HK-2 (cell line): Measurements from ENCODE around the gene PARP12.

Source experiments
- DNase-seq: peaks from one replicate; pipeline ENCODE4 v3.0.0-alpha.2; 2018; ENCODE audit not compliant: unreplicated experiment

Gene PARP12

GRCh38 chr7:140035400-140036223 lies 27.1 kb downstream of the PARP12 start:
- DNase-seq, result no peak

- DNase-seq, result no peak
These were observed 28.3 kb downstream of the PARP12 start for GRCh38 chr7:140034421-140034820.

GRCh38 chr7:140033779-140034363 lies 28.9 kb downstream of the PARP12 start:
- no peak for DNase-seq

- no peak for DNase-seq
These were observed 29.7 kb downstream of the PARP12 start for GRCh38 chr7:140033036-140033435.

- no peak for DNase-seq
These were observed 31.4 kb downstream of the PARP12 start for GRCh38 chr7:140031364-140031763.

GRCh38 chr7:140029072-140029471 lies 33.7 kb downstream of the PARP12 start:
- no peak for DNase-seq

GRCh38 chr7:140028311-140028710 lies 34.4 kb downstream of the PARP12 start:
- DNase-seq, result no peak

GRCh38 chr7:140027858-140028257 lies 34.9 kb downstream of the PARP12 start:
- DNase-seq, result no peak

GRCh38 chr7:140026935-140027334 lies 35.8 kb downstream of the PARP12 start:
- no peak for DNase-seq

GRCh38 chr7:140025814-140026433 lies 36.8 kb downstream of the PARP12 start:
- DNase-seq, result no peak

- DNase-seq, result no peak
These were observed 37.5 kb downstream of the PARP12 start for GRCh38 chr7:140025241-140025640.

- DNase-seq, result no peak
These were observed 38.2 kb downstream of the PARP12 start for GRCh38 chr7:140024585-140024984.

- no peak for DNase-seq
These were observed 39.0 kb downstream of the PARP12 start for GRCh38 chr7:140023728-140024127.

- DNase-seq, result no peak
These were observed 40.1 kb downstream of the PARP12 start for GRCh38 chr7:140022582-140023211.

- no peak for DNase-seq
These were observed 41.1 kb downstream of the PARP12 start for GRCh38 chr7:140021603-140022002.

- DNase-seq, result no peak
These were observed 43.1 kb downstream of the PARP12 start for GRCh38 chr7:140019606-140020005.

GRCh38 chr7:140019172-140019571 lies 43.6 kb downstream of the PARP12 start:
- DNase-seq, result no peak

- no peak for DNase-seq
These were observed 44.4 kb downstream of the PARP12 start for GRCh38 chr7:140018125-140019043.

- DNase-seq, result no peak
These were observed 45.2 kb downstream of the PARP12 start for GRCh38 chr7:140017543-140017942.

- DNase-seq, result no peak
These were observed 45.7 kb downstream of the PARP12 start for GRCh38 chr7:140017034-140017433.

- no peak for DNase-seq
These were observed 46.2 kb downstream of the PARP12 start for GRCh38 chr7:140016540-140016939.
